Jurkat, Clone E6-1 (cell line): ENCODE data around the gene RNF220.
"Not testable (repeated sequence)": the region's sequence is repeated elsewhere in the genome, so short reads cannot be mapped to it uniquely, and the experiment has no call there.

Source experiments
- DNase-seq: peaks from one replicate; pipeline ENCODE4 v3.0.0-alpha.2; 2011; ENCODE audit warnings: low read depth, low spot score
- H3K4me3 ChIP-seq: 2 replicates; pipeline ENCODE4 v1.5.1; 2011; ENCODE audit warnings: mild to moderate bottlenecking, low read length, control low read depth, moderate library complexity

Gene RNF220

DNA sequence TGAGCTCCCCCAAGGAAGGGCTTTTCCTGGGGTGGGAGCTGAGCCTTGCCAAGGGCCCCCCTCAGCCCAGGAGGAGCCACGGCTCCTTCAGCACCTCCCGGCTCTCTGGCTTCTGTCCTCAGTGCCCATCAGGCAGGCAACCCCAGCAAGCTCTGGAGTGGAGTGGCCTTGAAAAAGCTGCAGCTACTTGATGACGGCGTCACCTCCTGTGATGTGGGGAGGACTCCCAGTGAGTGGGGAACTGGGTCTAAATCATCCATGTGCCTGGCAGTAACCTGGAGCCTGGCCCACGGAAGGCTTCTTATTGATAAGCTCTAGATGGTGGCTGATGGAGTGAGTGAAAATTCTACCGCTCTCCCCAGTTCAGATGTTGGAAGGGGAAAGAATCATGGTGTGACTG, 154.9 kb downstream of the RNF220 start:
- DNase-seq: no peak
- H3K4me3 ChIP-seq: no peak overlapping the region

DNA sequence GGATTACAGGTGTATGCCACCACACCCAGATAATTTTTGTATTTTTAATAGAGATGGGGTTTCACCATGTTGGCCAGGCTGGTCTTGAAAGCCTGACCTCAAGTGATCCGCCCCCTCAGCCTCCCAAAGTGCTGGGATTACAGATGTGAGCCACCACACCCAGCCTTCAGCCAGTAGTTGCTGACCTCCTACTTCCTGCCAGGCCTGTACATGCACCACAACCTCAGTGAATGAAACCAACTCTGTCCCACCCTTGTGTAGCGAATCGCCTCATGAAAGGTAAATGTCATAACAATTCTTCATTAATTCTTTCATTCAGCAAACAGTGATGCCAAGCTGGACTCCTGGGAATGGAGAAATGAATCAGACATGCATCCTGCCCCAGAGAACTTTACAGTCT, 155.6 kb downstream of the RNF220 start:
- H3K4me3 ChIP-seq, DNase-seq: not testable (repeated sequence)

DNA sequence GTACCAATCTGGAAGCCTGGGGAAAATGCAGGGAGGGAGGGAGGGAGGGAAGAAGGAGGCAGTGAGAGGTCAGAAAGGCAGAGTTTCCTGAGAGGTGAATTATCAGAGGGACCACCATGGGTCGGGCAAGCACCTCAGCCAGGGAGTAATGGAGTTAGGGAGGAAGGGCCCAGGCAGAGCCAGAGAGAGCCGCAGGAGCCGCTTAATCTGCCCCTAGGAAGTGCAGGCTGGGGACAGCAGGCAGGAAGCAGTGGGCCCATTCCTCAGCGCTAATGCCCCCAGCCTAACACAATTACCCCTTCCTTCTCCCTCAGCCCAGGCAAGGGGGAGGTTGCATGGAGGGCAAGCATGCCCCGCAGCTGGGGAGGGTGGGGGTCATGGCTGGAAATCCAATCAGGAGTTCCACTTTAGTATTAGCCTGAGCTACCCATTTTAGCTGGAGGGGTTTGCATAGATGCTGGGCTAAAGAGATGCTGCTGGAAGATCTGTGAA, 160.2 kb downstream of the RNF220 start:
- no peak for DNase-seq
- no peak overlapping the region for H3K4me3 ChIP-seq

DNA sequence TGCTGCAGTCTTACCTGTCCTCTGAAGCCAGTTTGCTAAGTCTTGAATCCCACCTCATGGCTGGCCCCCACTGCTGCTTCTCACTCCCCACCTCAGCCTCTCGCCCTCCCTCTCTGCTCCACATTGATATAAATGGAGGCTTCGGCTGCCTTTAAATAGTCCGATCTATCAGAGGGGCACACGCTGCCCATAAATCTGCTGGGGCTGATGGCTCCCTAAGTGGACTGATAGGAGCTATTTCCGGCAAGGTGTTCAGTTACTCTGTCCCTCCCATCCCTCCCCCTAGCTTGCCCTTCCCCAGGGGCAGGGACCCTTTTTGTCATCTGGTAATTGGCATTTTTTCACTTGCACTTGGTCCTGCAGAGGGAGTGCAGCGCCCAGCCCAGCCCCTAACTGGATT, 160.8 kb downstream of the RNF220 start:
- DNase-seq: no peak
- H3K4me3 ChIP-seq: no peak overlapping the region

DNA sequence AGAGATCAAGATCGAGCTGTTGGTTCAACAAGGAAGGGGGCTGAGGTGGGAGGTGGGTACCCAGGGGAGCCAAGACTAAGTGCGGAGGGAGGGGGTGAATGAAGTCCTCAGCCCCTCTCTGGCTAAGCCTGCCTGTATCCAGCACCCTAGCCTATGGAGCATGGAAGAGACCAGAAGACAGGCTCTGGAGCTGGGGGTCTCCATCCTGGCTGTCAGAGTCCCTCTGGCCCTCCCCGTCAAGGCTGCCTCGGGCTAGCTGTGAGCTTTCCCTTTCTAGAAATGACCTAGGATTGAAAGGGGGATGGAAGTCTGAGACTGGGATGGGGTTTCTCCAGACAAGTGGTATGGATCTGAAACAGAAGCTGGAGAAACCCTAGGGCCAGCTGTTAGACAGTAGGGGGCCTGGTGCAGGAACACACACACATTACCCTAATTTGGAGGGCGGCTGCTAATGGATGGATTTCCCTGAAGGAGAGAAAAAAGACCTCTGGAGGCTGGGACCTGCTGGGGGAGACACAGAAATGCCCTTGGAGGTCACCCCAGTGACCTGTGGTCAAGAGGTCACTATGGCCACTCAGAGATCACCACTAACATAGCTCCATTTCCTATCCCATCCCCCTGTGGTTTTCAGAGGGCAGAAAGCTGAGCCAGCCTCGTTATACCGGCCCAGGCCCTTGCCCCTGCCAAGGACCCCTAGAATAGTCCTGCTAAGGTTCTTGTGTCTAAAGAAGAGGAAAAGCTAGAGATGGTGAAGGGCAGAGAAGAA, 161.4 kb downstream of the RNF220 start:
- no peak for DNase-seq
- H3K4me3 ChIP-seq: no peak overlapping the region

DNA sequence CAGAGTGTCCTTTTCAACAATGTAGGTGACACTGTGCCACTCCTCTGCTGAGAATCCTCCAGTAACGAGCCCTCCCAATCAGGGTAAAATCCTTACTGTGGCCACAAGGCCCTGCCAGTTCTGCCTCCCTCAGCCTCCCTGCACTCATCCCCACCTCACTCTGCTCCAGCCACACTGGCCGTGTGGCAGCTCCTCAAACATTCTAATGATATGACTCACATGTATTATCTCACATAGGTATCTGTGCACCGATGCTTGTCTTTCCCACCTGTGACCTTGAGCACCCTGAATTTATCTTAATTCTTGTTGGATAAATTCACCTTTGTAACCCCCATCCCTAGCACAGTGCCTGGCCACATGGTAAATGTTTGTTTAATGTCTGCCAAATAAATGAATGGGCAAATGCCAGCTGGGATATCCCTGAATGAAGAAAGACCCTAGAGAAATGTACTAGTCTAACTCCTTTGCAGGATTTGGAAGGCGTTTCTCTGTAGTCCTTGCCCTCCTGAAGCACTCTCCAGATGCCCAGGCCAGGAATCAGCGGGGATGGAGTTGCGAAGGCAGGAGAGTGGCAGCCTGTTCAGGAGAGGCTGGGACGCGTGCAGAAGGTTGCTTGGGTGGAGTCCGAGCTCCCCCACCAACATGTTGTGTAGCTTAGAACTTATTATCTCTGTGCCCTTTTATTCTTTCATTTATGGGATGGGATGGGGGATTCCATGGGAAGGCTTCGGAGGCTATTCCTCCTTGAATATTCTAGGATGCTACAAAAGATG, 163.3 kb downstream of the RNF220 start:
- H3K4me3 ChIP-seq: no peak overlapping the region
- DNase-seq: no peak

DNA sequence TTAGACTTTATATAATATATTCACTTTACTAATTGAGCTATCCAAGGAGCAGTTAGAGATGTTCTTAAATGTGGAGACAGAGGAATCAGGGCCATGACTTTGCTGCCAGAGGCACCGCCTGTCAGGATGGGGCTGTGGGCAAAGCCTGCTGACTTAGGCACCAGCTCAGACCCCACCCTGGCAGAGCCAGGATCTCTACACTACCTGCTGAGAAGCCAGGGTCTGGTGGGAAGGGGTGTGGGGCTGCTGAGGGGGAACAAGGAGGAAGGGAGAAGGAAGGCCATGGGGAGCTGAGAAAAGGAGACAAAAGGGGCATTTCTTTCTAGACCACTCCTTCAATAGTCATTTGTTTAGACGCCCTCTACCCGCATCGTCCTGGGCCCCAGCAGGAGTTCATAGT, 164.4 kb downstream of the RNF220 start:
- no peak overlapping the region for H3K4me3 ChIP-seq
- no peak for DNase-seq

DNA sequence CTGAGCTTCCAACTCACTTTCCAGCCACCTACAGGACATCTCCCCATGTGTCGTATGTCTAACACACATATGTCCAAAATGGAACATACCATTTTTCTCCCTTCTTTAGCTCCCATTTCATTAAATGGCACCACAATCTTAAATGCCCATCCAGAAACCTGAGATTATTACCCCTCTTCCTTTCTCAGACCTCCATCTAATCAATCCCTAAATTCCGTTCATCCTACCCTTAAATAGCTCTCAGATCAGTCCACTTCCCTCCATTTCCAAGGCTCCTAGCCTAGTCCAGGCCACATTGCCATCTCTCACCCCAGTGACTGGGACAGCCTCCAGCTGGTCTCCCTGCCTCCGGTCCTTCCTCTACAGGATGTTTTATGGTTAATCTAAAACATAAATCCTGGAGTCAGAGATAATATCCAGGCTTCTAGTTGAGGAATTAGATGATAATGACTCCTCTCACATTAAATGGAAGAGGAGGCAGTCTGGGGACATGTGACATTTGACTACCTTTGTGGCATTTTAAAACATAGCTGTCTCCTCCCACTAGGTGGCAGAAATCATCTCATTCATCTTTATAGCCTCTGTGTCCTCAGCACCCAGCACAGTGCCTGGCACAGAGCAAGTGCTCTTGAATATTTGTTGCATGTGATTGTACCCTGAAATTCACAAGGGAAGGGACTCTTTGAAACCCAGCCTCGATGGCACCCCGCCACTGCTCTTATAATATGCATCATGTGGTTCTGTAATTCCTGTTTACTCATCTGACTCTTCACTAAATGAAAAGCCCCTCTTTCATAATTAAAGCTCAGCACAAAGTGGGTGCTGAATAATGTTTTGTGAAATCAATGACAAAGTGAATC, 166.9 kb downstream of the RNF220 start:
- no peak overlapping the region for H3K4me3 ChIP-seq
- peak; percentile 39 for DNase-seq

DNA sequence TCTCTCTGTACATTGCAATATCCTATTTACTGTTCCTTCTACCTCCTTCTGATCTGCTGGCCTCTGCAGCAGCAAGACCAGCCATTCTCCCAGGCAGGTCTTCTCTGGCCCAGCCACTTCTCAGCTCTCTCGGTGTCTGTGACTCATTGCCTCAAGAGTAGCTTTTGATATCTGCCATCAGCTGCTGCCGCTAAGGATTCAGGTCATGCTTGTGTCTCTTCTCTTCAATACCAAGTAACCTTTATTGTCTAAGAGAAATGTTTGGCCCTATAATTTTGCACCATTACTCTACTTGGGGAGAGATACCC, 167.5 kb downstream of the RNF220 start:
- no peak for DNase-seq
- H3K4me3 ChIP-seq: no peak overlapping the region

DNA sequence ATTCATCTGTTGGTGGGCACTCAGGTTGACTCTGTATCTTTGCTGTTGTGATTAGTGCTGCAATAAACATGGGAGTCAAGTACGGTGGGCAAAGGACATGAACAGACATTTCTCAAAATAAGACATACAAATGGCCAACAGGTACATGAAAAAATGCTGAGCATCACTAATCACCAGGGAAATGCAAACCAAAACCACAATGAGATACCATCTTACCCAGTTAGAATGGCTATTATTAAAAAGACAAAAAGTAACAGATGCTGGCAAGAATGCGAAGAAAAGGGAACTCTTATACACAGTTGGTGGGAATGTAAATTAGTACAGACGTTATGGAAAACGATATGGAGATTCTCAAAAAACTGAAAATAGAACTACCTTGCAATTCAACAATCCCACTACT, 170.3 kb downstream of the RNF220 start:
- no peak for DNase-seq
- no peak overlapping the region for H3K4me3 ChIP-seq

DNA sequence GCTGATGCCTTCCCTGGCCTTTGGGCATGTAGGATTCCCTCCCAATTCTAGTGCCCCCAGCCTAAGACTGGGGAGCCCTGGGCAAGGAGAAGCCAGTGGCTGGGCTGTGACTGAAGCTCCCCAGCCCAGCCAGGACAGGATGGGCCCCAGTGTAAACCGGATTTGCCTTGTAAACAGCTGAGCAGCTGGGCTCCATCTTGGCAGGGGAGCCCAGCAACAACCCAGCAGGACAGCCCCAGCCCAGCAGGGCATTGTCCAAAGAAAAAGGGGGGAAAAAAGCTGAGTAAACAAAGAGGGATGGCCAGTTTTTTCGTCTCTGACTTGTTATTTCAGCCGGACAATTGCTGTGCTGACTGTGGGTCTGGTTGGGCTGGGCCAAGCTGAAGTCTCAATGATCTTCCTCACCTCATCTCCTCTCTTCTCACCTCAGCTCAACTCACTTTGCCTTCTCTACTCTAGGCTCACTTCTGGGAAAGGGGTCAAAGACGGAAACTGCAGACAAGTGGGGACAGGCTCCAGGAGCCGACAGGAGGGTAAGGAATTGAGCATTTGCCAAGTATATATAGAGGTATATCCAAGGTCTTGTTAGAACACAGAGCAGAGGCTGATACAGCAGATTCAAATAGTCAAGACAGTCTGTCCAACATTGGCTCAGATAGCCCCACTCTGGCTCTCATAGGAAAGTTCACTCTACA, 171.5 kb downstream of the RNF220 start:
- no peak overlapping the region for H3K4me3 ChIP-seq
- DNase-seq: no peak

DNA sequence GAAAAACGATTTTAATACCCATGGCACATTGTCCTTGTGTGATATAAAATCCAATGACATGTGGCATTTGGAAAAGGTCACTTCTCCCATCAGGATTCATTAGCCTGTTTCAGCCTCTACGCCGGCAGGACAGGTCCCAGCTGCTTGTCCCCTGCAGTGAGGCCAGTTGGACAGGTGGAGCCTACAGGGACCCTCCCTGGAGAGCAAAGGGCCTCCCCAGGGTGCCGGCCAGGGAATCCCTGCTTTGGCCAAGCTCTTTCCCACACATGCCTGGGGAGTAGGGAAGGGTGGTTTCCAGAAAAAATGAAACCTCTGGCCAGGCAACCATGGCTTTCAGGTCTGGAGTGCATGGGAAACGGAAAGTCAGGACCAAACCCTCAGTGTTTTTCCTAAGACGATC, 176.2 kb downstream of the RNF220 start:
- H3K4me3 ChIP-seq: no peak overlapping the region
- no peak for DNase-seq

DNA sequence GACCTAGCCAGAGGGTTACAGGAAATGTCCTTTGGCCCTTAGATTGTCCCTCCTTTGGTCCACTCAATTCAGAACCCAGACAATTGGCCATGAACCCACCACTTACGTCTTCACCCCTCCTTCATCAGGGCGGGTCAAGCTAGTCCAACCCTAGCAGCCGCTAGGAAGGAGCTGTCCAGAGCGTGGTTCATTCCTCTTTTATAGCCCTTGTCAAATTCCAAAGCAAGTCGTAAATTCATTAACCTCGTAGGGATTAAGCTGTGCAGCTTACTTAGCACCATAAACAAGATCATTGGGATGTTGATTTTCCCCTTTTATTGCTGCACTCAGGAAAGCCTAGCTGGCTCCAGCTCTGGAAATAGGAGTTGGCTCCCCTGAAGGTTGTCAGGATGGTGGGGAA, 179.1 kb downstream of the RNF220 start:
- no peak for DNase-seq
- no peak overlapping the region for H3K4me3 ChIP-seq

DNA sequence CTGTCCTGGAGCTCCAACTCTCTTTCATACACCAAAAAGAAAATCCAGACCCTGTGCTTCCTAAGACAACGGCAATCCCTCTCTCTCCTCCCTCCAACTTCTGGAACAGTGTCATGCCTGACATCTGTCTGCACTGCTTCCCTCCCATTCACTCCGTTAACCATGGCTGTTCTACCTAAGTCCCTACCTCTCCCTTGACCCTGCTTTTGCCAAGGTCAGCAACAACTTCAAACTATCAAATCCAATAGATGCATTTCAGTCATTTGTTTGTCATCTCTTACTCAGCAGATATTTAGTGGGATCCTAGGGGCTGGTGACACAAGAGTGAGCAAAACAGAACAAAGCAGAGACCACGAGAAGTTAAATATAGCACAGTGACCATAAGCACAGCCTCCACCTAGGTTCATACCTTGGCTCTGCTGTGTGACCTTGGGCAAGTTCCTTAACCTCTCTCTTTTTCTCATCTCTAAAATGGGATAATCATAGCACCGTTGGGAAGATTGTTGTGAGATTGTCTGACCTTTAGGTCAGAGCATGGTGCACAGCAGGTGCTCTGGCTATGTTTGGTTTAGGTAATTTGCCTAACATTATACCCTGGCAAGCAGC, 180.4 kb downstream of the RNF220 start:
- no peak overlapping the region for H3K4me3 ChIP-seq
- DNase-seq: no peak

DNA sequence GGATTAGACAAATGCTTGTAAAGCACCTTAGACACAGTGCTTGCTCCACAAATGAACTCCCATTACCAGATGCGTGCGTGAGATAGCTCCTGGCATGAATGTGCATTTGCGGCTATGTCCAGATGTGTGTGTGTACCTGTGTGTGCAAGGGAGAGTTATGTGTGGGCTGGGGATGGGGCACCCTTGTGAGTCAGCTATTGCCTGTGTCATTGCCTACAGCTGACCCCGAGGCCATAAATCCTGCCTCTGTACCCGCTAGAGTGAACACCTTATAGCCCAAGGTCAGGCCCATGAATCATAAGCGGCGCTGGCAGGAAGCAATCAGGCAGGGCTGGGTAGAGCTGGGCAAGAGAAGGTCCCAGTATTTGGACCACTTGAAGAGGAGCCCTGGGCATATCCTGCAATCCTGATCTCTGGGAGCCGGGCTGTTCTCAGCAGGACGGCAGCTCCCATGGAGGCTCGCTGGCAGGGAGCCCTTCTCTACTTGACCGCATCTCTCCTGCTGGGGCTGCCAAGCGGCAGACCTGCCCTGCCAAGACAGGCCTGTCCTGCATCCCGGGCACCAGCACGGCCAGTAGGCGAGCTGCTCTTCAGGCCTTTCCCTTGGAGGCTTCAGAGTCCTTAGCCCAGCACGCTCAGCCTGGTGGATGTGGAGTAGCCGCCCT, 182.9 kb downstream of the RNF220 start:
- no peak overlapping the region for H3K4me3 ChIP-seq
- DNase-seq: no peak

DNA sequence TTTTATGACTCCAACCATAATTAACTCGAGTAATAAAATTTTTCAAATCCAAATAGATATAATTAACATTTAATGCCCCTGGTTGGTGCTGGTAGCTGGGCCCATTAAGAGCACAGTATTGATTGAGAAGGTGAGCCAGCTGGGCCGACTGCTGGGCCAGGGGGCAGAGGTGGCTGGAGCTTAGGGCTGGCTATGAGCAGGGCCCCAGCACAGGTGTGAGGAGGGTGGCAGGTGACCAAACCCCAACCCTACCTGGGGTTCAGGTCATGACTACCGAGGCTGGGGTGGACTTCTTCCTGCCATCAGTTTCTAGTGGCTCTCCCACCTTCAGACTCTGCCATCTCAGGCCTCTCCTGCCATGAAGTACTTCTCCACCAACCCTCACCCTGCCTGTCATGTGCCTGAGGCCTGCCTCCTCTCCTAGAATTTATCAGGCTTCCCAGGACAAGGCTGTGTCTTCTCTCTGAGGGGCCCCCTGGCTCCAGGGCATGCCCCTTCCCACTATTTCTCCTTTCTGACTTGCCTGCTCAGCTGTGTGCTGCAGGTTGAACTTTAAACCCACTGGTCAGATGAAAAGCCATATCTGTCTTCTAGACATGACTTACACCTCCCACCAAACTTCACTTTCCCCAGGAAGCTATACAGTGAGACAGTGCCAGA, 183.6 kb downstream of the RNF220 start:
- H3K4me3 ChIP-seq: no peak overlapping the region
- no peak for DNase-seq

DNA sequence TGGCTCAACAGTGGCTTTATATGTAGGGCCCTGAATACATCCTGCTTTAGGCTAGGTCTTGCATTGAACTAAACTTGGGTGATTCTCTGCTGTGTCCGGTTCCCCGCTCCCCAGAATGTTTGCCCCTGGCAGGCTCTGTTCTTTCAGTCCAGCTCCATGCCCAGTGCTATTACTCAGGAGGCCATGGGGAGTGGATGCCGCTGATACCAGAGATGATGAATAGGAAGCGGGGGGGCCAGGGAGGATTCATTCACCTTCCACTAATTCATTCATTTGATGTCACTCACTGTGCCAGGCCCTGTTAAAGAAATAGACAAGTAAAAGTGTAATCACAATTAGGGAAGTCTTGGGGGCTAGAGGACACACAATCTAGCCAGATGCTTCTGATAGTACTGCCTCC, 185.4 kb downstream of the RNF220 start:
- no peak for DNase-seq

DNA sequence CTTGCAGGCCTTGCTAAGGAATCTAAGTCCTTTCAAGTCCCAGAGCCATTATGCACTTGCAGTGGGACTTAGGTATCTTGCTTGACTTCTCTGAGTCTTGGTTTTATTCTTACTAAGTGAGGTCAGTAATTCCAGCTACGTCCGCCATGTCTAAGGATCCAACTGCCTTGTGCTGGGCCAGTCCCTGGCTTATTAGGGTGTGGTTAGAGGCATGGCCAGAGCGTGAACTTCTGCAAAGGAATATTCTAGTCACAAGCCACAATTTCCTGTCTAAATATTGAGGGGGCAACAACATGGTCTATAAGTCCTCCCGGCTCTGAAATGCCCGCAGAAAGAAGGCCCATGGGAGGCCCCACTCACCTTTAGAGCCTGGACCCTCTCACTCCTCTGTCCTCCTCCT, 186.3 kb downstream of the RNF220 start:
- H3K4me3 ChIP-seq: no peak overlapping the region
- DNase-seq: no peak

More for the DNA sequence above, 185.4 kb downstream of the RNF220 start:
- no peak overlapping the region for H3K4me3 ChIP-seq
